Common myeloid progenitor, CD34-positive (primary cell): ENCODE data around the gene NISCH. TPM values are rescaled to one million over a fixed set of nuclear protein-coding genes. Genes with fewer than 3 reads are reported as not detected.

Source experiments
- CTCF ChIA-PET: fragments of 350-600 bp; sonication (Branson Sonifier 250); formaldehyde crosslinking; loops from one replicate; lab custom pipeline; 2021; ENCODE audit warnings: antibody characterized with exemption; lab: Charles Lee
- POLR2A ChIA-PET: fragments of 350-600 bp; sonication (Branson Sonifier 250); formaldehyde crosslinking; loops from one replicate; lab custom pipeline; 2021; ENCODE audit warnings: antibody characterized with exemption; lab: Charles Lee
- DNase-seq, 3 donors: peaks; one replicate each; pipeline versions ENCODE4 v3.0.0 to v3.0.0-alpha.2; 2013
- H3K27ac ChIP-seq, 2 experiments: 1 replicate in 1 of 2; 2 replicates in 1 of 2; pipeline ENCODE4 v1.7.0; 2013; ENCODE audit warnings: inconsistent platforms in 2 of 2, low read length in 2 of 2, mild to moderate bottlenecking in 2 of 2, low read depth in 1 of 2, moderate library complexity in 1 of 2; ENCODE audit not compliant: severe bottlenecking in 2 of 2, insufficient read depth in 1 of 2, poor library complexity in 1 of 2
- H3K27me3 ChIP-seq, 5 experiments: replicated peaks in 2 of 5; 1 replicate in 3 of 5; 2 replicates in 2 of 5; pipeline versions ENCODE4 v1.6.1 to v1.7.0; 2013; ENCODE audit warnings: low read length in 4 of 5, mild to moderate bottlenecking in 2 of 5, moderate library complexity in 2 of 5, inconsistent platforms in 1 of 5; ENCODE audit not compliant: insufficient read depth in 5 of 5, control insufficient read depth in 4 of 5
- H3K36me3 ChIP-seq, 4 experiments: 1 replicate in 2 of 4; 2 replicates in 2 of 4; pipeline versions ENCODE4 v1.6.1 to v1.7.0; 2013; ENCODE audit warnings: low read length in 3 of 4, control low read depth in 1 of 4, mild to moderate bottlenecking in 1 of 4; ENCODE audit not compliant: control insufficient read depth in 4 of 4, insufficient read depth in 4 of 4
- H3K4me1 ChIP-seq, 4 experiments: 1 replicate in 3 of 4; 2 replicates in 1 of 4; pipeline versions ENCODE4 v1.6.1 to v1.7.1; 2013; ENCODE audit warnings: low read length in 3 of 4, mild to moderate bottlenecking in 3 of 4, control low read depth in 1 of 4, inconsistent platforms in 1 of 4, moderate library complexity in 1 of 4; ENCODE audit not compliant: control insufficient read depth in 4 of 4, insufficient read depth in 4 of 4; ENCODE audit errors: control extremely low read depth in 1 of 4
- H3K4me3 ChIP-seq, 7 experiments: 1 replicate in 4 of 7; 2 replicates in 3 of 7; pipeline versions ENCODE4 v1.5.1 to v1.7.0; 2013; ENCODE audit warnings: mild to moderate bottlenecking in 7 of 7, low read length in 6 of 7, moderate library complexity in 6 of 7, inconsistent platforms in 2 of 7, low read depth in 2 of 7, control low read depth in 1 of 7; ENCODE audit not compliant: insufficient read depth in 4 of 7, control insufficient read depth in 1 of 7; ENCODE audit errors: extremely low read depth in 1 of 7
- H3K9me3 ChIP-seq, 5 experiments: 1 replicate in 4 of 5; 2 replicates in 1 of 5; pipeline versions ENCODE4 v1.6.1 to v1.7.1; 2013; ENCODE audit warnings: low read length in 4 of 5, mild to moderate bottlenecking in 2 of 5, inconsistent platforms in 1 of 5, low read depth in 1 of 5, moderate library complexity in 1 of 5; ENCODE audit not compliant: control insufficient read depth in 4 of 5, insufficient read depth in 2 of 5; ENCODE audit errors: control extremely low read depth in 1 of 5
- WGBS: methylation state at CpG from one replicate; pipeline ENCODE4 v1.1.5; 2013; ENCODE audit not compliant: insufficient coverage; 5-methylcytosine and 5-hydroxymethylcytosine counted together
- polyA plus RNA-seq: library from polyadenylated mRNA; unstranded; fragments of 120-200 nt; gene quantifications from one replicate; pipeline ENCODE4 v1.2.1, GENCODE V29; 2013

Gene NISCH
- 51.1 TPM for polyA plus RNA-seq

DNA sequence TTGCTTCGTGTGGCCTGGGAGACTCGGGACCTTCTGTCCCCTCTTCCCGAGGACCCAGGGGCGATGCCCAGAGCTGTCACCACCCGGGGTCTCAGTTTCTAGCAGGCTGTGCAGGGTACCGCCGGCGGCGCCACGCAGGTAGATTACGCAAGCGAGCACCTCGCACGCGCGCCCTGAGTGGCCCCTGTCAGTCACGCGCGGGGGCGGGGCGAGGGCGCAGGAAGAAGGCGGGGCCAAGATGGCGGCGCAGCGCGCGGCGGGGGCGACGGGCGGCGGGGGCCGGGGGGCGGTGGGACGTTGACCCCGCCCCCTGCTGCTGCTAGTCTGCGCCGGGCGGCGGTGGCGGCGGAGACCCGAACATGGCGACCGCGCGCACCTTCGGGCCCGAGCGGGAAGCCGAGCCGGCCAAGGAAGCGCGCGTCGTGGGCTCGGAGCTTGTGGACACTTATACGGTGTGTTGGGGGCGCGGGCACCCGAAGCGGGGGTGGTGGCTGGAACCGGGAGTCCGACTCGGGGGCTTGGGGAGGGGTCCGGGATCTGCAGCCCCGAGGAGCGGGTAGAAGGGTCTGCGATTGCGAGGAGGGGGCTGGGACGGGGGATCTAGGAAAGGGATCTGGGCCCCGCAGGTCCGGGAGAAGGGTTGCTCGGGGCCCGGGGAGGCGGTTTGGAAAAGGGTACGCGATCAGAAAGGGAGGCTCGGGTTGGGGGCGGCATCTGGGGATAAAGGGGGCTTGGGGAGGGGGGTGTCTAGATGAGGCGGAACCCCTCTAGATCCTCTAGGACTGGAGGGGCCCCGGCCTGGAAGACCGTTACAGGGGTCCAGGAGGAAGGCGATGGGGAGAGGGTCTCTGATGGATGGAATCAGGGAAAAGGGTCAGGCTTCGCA, at the start of gene NISCH:
TSS of gene NISCH (plus strand) at position 322 of the 886 bp plus-strand sequence. CDS start at position 360, 38 bp downstream.
- ChIA-PET POLR2A (interaction anchor here (0.6 kb wide), 1 partner anchor 190 kb away, joined by 3 read pairs; no protein-coding TSS in a partner anchor), CTCF (interaction anchor here (1.0 to 15.4 kb wide), 4 partner anchors 8 to 32 kb away, joined by 3 to 477 read pairs (median 14); no protein-coding TSS in a partner anchor)
- Histone ChIP-seq H3K4me3 (peak within 1 kb of the TSS; percentile 61 to 90 (median 78)), H3K9me3 (no peaks in the 10 kb centered on the region), H3K27ac (peak within 1 kb of the TSS; percentile 40 to 81), H3K27me3 (no peaks in the 10 kb centered on the region), H3K4me1 (peaks cover 0 to 31% (median 23%) of the 10 kb centered on the region in 4 experiments), H3K36me3 (peaks cover 7 to 24% (median 20%) of the 10 kb centered on the region in 4 experiments)
- DNase-seq, result peak; percentile 82 to 91 (median 91)
- under 1% methylated on average over 51 of the region's 86 CpGs for WGBS

DNA sequence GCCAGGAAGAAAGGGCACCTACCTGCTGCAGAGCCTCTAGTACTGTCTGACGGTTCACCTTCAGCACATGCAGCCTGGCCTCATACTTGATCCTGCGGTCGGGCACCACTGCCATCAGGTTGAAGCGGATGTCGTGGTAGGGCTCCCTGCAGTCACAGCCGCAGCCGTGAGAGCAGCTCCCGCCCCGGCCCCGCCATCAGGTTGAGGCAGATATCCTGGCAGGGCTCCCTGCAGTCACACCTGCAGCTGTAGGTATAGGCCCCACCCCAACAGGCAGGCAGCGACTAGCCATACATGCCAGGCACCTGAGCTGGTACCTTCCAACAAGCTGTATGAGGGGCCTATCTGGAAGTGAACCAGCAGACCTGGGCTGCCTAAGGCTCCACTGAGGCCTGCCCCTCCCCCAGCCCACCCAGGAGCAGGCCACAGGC, 49.2 kb upstream of the NISCH start:
- Histone ChIP-seq H3K9me3 (no peaks in the 10 kb centered on the region), H3K4me1 (peaks cover 2 to 17% (median 15%) of the 10 kb centered on the region in 4 experiments), H3K27ac (no peak overlapping the region), H3K36me3 (peaks cover 15 to 77% (median 59%) of the 10 kb centered on the region in 4 experiments), H3K27me3 (no peaks in the 10 kb centered on the region), H3K4me3 (no peak overlapping the region)
- no peak for DNase-seq
- ChIA-PET CTCF (interaction anchor here (1.0 to 3.4 kb wide), 3 partner anchors 9 to 41 kb away, joined by 3 to 20 read pairs (median 5); no protein-coding TSS in a partner anchor), POLR2A (no interaction called here)
- WGBS, result 92% methylated on average over 5 of the region's 11 CpGs

DNA sequence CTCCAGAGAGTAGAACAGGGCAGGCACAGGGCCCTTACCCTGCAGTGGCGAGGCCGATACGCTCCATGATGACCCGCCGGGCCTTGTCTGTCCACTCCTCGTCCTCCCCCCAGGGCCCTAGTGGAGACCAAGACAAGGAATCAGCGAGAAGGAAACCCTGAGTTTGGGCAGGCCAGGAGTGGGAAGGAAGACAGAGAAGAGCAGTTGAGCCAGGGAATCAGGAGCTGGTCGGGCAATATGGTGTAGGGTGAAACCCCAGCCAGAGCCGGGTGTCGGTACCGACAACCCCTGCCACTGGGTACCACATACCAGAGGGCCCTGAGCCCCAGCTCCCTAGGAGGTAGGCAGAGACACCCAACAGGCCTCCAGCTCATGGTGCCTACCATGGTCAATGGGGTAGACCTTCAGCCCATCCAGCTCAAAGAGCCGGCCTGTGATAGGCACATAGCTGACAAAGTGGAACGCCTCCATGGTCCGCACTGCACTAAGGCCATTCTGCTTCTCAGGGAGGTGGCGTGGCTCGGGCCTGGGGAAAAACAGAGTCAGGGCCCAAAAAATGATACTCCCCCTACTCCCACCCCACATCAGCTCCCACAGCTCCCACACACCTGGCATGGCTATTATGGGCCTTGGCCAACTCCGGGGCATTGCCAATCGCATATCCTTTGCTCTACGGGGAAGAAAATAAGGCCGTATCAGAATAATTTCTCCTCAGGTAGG, 48.5 kb upstream of the NISCH start:
- no peak overlapping the region for H3K4me3 ChIP-seq
- no peak overlapping the region for H3K27ac ChIP-seq
- H3K27me3 ChIP-seq, result no peaks in the 10 kb centered on the region
- H3K4me1 ChIP-seq, result peaks cover 6 to 24% (median 22%) of the 10 kb centered on the region in 4 experiments
- peaks cover 15 to 70% (median 53%) of the 10 kb centered on the region in 4 experiments for H3K36me3 ChIP-seq
- H3K9me3 ChIP-seq, result no peaks in the 10 kb centered on the region
- no peak for DNase-seq
- ChIA-PET CTCF (interaction anchor here (0.8 to 3.4 kb wide), 8 partner anchors 8 to 110 kb away, joined by 3 to 20 read pairs (median 4); no protein-coding TSS in a partner anchor), POLR2A (interaction anchor here (0.5 to 0.8 kb wide), 2 partner anchors 9 to 136 kb away, joined by 3 to 4 read pairs; no protein-coding TSS in a partner anchor)
- 99% methylated on average over 18 of the region's 20 CpGs for WGBS

DNA sequence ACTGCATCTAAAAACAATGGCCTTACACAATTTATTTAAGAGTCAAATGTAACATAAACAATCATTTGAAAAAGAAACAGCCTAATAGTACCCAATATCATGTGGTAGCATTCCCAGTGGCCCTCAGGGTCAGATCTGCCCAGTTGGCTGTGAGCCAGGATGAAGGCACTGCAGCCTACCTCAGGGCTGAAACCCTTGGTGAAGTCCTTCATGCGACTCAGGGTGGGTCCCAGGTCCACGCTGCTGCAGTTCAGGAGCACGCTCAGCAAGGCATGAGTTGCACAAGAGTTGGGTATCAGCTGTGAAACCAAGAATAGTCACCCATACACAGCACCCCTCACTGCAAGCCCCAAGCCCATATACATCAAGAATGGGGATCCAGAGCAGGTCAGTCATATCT, 47.6 kb upstream of the NISCH start:
- no peaks in the 10 kb centered on the region for H3K9me3 ChIP-seq
- H3K4me1 ChIP-seq, result peaks cover 10 to 32% (median 29%) of the 10 kb centered on the region in 4 experiments
- no peak overlapping the region for H3K4me3 ChIP-seq
- DNase-seq, result no peak
- CTCF ChIA-PET, result interaction anchor here (1.1 to 3.4 kb wide), 4 partner anchors 9 to 39 kb away, joined by 3 to 20 read pairs (median 4); no protein-coding TSS in a partner anchor
- no peak overlapping the region for H3K27ac ChIP-seq
- POLR2A ChIA-PET, result interaction anchor here (0.5 kb wide), 1 partner anchor 135 kb away, joined by 3 read pairs; no protein-coding TSS in a partner anchor
- 100% methylated on average over 3 of the region's 3 CpGs for WGBS
- peaks cover 12 to 63% (median 46%) of the 10 kb centered on the region in 4 experiments for H3K36me3 ChIP-seq
- H3K27me3 ChIP-seq, result no peaks in the 10 kb centered on the region

DNA sequence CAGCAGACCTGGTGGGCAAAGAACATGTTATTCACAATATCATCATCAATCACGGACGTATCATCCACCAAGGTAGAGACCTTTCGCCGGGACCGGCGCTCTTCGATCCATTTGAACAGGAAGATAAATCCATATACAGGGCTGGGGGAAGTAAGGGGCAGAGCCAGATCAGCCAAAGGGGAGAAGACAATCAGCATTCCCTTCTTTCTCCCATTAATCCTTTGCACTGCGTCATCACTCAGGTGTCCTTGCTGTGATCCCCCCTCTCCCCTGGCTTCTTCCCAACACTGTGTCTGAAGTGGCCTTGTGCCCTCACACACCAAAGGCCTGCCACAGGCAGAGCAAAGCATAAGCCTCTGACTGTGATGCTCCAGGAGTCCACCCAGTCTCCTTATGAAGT, 46.9 kb upstream of the NISCH start:
- Histone ChIP-seq H3K4me1 (peaks cover 10 to 37% (median 32%) of the 10 kb centered on the region in 4 experiments), H3K36me3 (peaks cover 12 to 62% (median 42%) of the 10 kb centered on the region in 4 experiments), H3K9me3 (no peaks in the 10 kb centered on the region), H3K4me3 (peak overlapping the region in 4 of 7 experiments; percentile 71 to 93 (median 86)), H3K27me3 (no peaks in the 10 kb centered on the region), H3K27ac (peak overlapping the region in 1 of 2 experiments; percentile 97)
- no peak for DNase-seq
- POLR2A ChIA-PET, result no interaction called here
- CTCF ChIA-PET, result interaction anchor here (1.5 to 3.4 kb wide), 3 partner anchors 10 to 39 kb away, joined by 4 to 20 read pairs (median 4); no protein-coding TSS in a partner anchor
- 100% methylated on average over 1 of the region's 8 CpGs for WGBS

DNA sequence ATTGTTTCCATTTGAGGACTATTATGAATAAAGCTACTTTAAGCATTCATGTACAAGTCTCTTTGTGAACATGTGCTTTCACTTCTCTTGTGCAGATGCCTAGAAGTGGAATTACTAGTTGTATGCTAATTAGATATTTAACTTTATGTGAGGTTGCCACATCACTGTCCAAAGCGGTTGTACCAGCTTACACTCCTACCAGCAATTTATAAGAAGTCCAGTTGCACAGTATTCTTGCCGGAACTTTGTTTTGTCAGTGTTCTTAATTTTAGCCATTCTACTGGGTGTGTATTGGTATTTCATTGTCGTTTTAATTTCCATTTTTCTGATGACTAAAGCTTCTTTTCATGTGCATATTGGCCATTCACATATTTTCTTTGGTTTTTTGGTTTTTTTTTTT, 39.6 kb upstream of the NISCH start:
- no CpG with 5 or more reads among the region's 3 CpGs for WGBS
- Histone ChIP-seq H3K36me3 (peaks cover 0 to 26% (median 18%) of the 10 kb centered on the region in 4 experiments), H3K4me3 (no peak overlapping the region), H3K4me1 (peaks cover 10 to 33% (median 24%) of the 10 kb centered on the region in 4 experiments), H3K27ac (no peak overlapping the region), H3K9me3 (no peaks in the 10 kb centered on the region), H3K27me3 (no peaks in the 10 kb centered on the region)
- ChIA-PET CTCF (interaction anchor here (0.7 to 25.7 kb wide), 4 partner anchors 9 to 32 kb away, joined by 3 to 477 read pairs (median 4); partner anchors contain the start of genes NISCH, SEMA3G and TNNC1), POLR2A (no interaction called here)
- no peak for DNase-seq
